CD4-positive, alpha-beta T cell treated with Interferon gamma for 1 hour (primary cell): Measurements from ENCODE around the gene MRC1.
A peak's percentile ranks its signal among the peaks of the same experiment; 100 is the strongest.

Source experiments
- DNase-seq: peaks from one replicate; pipeline ENCODE4 v3.0.0-alpha.2; 2020

The MRC1 gene

GRCh38 chr10:17808971-17809841 is at the start of gene MRC1:
Gene MRC1 (plus strand): TSS chr10:17809348. CDS start chr10:17809466, 118 bp downstream.
- DNase-seq = peak; percentile 10

- DNase-seq = no peak
Measured at GRCh38 chr10:17764142-17764541, 45.0 kb upstream of the MRC1 start.

- no peak for DNase-seq
Measured at GRCh38 chr10:17765602-17766001, 43.5 kb upstream of the MRC1 start.

GRCh38 chr10:17766731-17767130 is 42.4 kb upstream of the MRC1 start:
- no peak for DNase-seq

GRCh38 chr10:17768496-17768895 is 40.7 kb upstream of the MRC1 start:
- peak; percentile 4 for DNase-seq

GRCh38 chr10:17768957-17769356 is 40.2 kb upstream of the MRC1 start:
- no peak for DNase-seq

GRCh38 chr10:17771017-17771416 is 38.1 kb upstream of the MRC1 start:
- peak; percentile 15 for DNase-seq

- no peak for DNase-seq
Measured at GRCh38 chr10:17779784-17780183, 29.4 kb upstream of the MRC1 start.

GRCh38 chr10:17780727-17781126 is 28.4 kb upstream of the MRC1 start:
- DNase-seq = no peak

- no peak for DNase-seq
Measured at GRCh38 chr10:17781856-17782255, 27.3 kb upstream of the MRC1 start.

- no peak for DNase-seq
Measured at GRCh38 chr10:17782921-17783665, 26.1 kb upstream of the MRC1 start.

- DNase-seq = no peak
Measured at GRCh38 chr10:17783751-17784150, 25.4 kb upstream of the MRC1 start.

GRCh38 chr10:17784688-17785087 is 24.5 kb upstream of the MRC1 start:
- no peak for DNase-seq

- peak; percentile 35 for DNase-seq
Measured at GRCh38 chr10:17785276-17785930, 23.7 kb upstream of the MRC1 start.

- DNase-seq = no peak
Measured at GRCh38 chr10:17787087-17787961, 21.8 kb upstream of the MRC1 start.

- no peak for DNase-seq
Measured at GRCh38 chr10:17788646-17789045, 20.5 kb upstream of the MRC1 start.

- no peak for DNase-seq
Measured at GRCh38 chr10:17789396-17789795, 19.8 kb upstream of the MRC1 start.

- no peak for DNase-seq
Measured at GRCh38 chr10:17790651-17791050, 18.5 kb upstream of the MRC1 start.

GRCh38 chr10:17792991-17793390 is 16.2 kb upstream of the MRC1 start:
- DNase-seq = no peak

GRCh38 chr10:17793823-17794644 is 15.1 kb upstream of the MRC1 start:
- DNase-seq = no peak

GRCh38 chr10:17795083-17795482 is 14.1 kb upstream of the MRC1 start:
- no peak for DNase-seq
